Measurements from ENCODE around the gene FBN3. TPM values are rescaled to one million over a fixed set of nuclear protein-coding genes. Genes with fewer than 3 reads are reported as not detected.

Gene FBN3
- polyA plus RNA-seq, 1 donor (not counting 4 experiments of a cell fraction or from before 2014, with no cell fraction given), result not detected

DNA sequence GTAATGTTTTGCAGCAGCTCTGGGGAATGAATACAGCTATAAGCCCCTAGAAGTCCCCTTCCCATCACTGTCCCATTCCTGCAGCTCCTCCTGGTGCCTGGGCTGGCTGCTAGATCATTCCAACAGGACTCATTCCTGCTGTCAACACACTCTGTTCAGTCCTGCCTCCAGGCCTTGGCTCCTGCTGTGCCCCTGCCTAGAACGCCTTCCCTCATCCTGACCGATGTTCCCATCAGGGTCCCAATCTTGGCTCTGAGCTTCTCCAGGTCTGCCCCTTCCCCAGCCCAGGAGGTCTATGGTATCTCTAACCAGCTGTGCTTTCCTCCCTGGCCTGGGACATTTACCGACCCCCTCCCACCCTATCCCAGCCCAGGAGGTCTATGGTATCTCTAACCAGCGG is 48.1 kb downstream of the FBN3 start:
- no peak overlapping the region for H3K4me3 ChIP-seq (ENCODE audit: control insufficient read depth in 2 of 3, extremely low read depth in 1 of 3, insufficient read depth in 2 of 3, low read depth in 1 of 3, low read length in 3 of 3)
- no peaks in the 10 kb centered on the region for H3K9me3 ChIP-seq (ENCODE audit: control insufficient read depth, low read depth, low read length)
- no peak overlapping the region for H2AFZ ChIP-seq (ENCODE audit: control insufficient read depth, low read length)
- H3K4me2 ChIP-seq (ENCODE audit: control insufficient read depth, extremely low read depth, insufficient read depth, low read depth, low read length), result no peak overlapping the region
- dilution Hi-C loops (cut with MboI; ENCODE audit: extremely low pct_ligation_motif_present, low sequenced_read_pairs), result no loop called here
- no peak overlapping the region for H3K27ac ChIP-seq (ENCODE audit: control insufficient read depth, insufficient read depth, low read length)
- no peaks in the 10 kb centered on the region for H3K36me3 ChIP-seq (ENCODE audit: control insufficient read depth in 2 of 2, extremely low read depth in 1 of 2, insufficient read depth in 2 of 2, low read length in 2 of 2)
- TF ChIP-seq EZH2 (IDR thresholded peaks at IDR 0.05; ENCODE audit: low read length) (no peak), CTCF (optimal IDR thresholded peaks at IDR 0.05 in 1 of 3, IDR thresholded peaks at IDR 0.05 in 1 of 3, conservative IDR thresholded peaks at IDR 0.05 in 1 of 3; ENCODE audit: extremely low read depth in 1 of 3, insufficient read depth in 2 of 3, low read length in 3 of 3) (no peak)
- H4K20me1 ChIP-seq (ENCODE audit: control insufficient read depth, extremely low read depth, insufficient read depth, low read length), result no peaks in the 10 kb centered on the region
- no peak overlapping the region for H3K9ac ChIP-seq (ENCODE audit: control insufficient read depth, extremely low read depth, insufficient read depth, low read length)
- H3K27me3 ChIP-seq (ENCODE audit: control insufficient read depth, extremely low read depth, insufficient read depth, low read length), result no peaks in the 10 kb centered on the region
- no peak for DNase-seq (ENCODE audit: low read depth, low spot score)
- H3K4me1 ChIP-seq (ENCODE audit: control insufficient read depth, extremely low read depth, insufficient read depth, low read length), result no peaks in the 10 kb centered on the region
- no peaks in the 10 kb centered on the region for H3K9me1 ChIP-seq (ENCODE audit: control insufficient read depth, extremely low read depth, insufficient read depth, low read length)
- H3K79me2 ChIP-seq (ENCODE audit: control insufficient read depth, insufficient read depth, low read length), result no peaks in the 10 kb centered on the region
- FAIRE-seq, result no peak

DNA sequence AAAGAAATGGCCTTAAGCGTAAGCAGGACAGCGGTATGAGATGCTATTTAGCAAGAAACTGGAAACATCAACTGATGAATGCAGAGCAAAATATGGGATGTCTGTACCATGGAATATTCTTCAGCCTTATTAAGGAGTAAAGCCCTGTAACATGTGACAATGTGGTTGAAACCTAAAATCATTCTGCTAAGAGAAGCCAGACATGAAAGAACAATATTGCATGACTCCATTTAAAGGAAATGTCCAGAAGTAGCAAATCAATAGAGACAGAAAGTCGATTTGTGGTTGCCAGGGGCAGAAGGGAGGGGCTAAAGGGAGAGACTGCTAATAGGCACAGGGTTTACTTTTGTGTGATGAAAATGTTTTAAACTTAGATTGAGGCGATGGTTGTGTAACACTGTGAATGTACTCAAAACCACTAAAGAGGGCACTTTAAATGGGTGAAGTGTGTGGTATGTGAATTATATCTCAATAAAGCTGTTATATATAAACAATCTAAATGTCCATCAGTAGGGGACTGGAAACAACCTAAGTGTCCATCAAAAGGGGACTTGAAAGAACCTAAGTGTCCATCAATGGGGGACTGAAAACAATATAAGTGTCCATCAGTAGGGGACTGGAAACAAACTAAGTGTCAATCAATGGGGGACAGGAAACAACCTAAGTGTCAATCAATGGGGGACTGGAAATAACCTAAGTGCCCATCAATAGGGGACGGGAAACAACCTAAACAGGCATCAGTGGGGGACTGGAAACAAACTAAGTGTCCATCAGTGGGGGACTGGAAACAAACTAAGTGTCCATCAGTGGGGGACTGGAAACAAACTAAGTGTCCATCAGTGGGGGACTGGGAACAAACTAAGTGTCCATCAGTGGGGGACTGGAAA is 51.5 kb downstream of the FBN3 start:
- no peak for TF ChIP-seq CTCF (optimal IDR thresholded peaks at IDR 0.05 in 1 of 3, IDR thresholded peaks at IDR 0.05 in 1 of 3, conservative IDR thresholded peaks at IDR 0.05 in 1 of 3; ENCODE audit: extremely low read depth in 1 of 3, insufficient read depth in 2 of 3, low read length in 3 of 3)
- no peak for TF ChIP-seq EZH2 (IDR thresholded peaks at IDR 0.05; ENCODE audit: low read length)
- dilution Hi-C loops (cut with MboI; ENCODE audit: extremely low pct_ligation_motif_present, low sequenced_read_pairs), result no loop called here

More for the DNA sequence above, 51.5 kb downstream of the FBN3 start:
- H3K9me3 ChIP-seq (ENCODE audit: control insufficient read depth, low read depth, low read length), result peaks cover 7% of the 10 kb centered on the region
- no peak overlapping the region for H2AFZ ChIP-seq (ENCODE audit: control insufficient read depth, low read length)
- H3K27me3 ChIP-seq (ENCODE audit: control insufficient read depth, extremely low read depth, insufficient read depth, low read length), result no peaks in the 10 kb centered on the region
- H3K79me2 ChIP-seq (ENCODE audit: control insufficient read depth, insufficient read depth, low read length), result no peaks in the 10 kb centered on the region
- DNase-seq (ENCODE audit: low read depth, low spot score) (no peak), FAIRE-seq (no peak)
- no peak overlapping the region for H3K4me3 ChIP-seq (ENCODE audit: control insufficient read depth in 2 of 3, extremely low read depth in 1 of 3, insufficient read depth in 2 of 3, low read depth in 1 of 3, low read length in 3 of 3)
- no peaks in the 10 kb centered on the region for H3K4me1 ChIP-seq (ENCODE audit: control insufficient read depth, extremely low read depth, insufficient read depth, low read length)
- H3K9me1 ChIP-seq (ENCODE audit: control insufficient read depth, extremely low read depth, insufficient read depth, low read length), result no peaks in the 10 kb centered on the region
- H3K4me2 ChIP-seq (ENCODE audit: control insufficient read depth, extremely low read depth, insufficient read depth, low read depth, low read length), result no peak overlapping the region
- no peaks in the 10 kb centered on the region for H3K36me3 ChIP-seq (ENCODE audit: control insufficient read depth in 2 of 2, extremely low read depth in 1 of 2, insufficient read depth in 2 of 2, low read length in 2 of 2)
- no peak overlapping the region for H3K27ac ChIP-seq (ENCODE audit: control insufficient read depth, insufficient read depth, low read length)
- no peak overlapping the region for H3K9ac ChIP-seq (ENCODE audit: control insufficient read depth, extremely low read depth, insufficient read depth, low read length)
- H4K20me1 ChIP-seq (ENCODE audit: control insufficient read depth, extremely low read depth, insufficient read depth, low read length), result no peaks in the 10 kb centered on the region

All from keratinocyte (primary cell).